PC-3 (cell line): ENCODE results near the gene HGS.

Source experiments
- CTCF ChIP-seq: fragments of 300-600 bp; sonication (generic); conservative IDR thresholded peaks from 2 replicates; pipeline ENCODE4 v1.5.1; 2017; ENCODE audit warnings: antibody characterized with exemption, low read depth, mild to moderate bottlenecking, low read length
- EZH2 ChIP-seq: fragments of 300-600 bp; sonication (generic); IDR thresholded peaks from one replicate; pipeline ENCODE4 v1.6.1; 2017; ENCODE audit warnings: antibody characterized with exemption, mild to moderate bottlenecking, low read length; ENCODE audit not compliant: unreplicated experiment
- EZH2phosphoT487 ChIP-seq: fragments of 300-600 bp; sonication (generic); IDR thresholded peaks from 2 replicates; pipeline ENCODE4 v1.6.1; 2018; ENCODE audit warnings: mild to moderate bottlenecking, antibody characterized with exemption, low read length, borderline replicate concordance

DNA sequence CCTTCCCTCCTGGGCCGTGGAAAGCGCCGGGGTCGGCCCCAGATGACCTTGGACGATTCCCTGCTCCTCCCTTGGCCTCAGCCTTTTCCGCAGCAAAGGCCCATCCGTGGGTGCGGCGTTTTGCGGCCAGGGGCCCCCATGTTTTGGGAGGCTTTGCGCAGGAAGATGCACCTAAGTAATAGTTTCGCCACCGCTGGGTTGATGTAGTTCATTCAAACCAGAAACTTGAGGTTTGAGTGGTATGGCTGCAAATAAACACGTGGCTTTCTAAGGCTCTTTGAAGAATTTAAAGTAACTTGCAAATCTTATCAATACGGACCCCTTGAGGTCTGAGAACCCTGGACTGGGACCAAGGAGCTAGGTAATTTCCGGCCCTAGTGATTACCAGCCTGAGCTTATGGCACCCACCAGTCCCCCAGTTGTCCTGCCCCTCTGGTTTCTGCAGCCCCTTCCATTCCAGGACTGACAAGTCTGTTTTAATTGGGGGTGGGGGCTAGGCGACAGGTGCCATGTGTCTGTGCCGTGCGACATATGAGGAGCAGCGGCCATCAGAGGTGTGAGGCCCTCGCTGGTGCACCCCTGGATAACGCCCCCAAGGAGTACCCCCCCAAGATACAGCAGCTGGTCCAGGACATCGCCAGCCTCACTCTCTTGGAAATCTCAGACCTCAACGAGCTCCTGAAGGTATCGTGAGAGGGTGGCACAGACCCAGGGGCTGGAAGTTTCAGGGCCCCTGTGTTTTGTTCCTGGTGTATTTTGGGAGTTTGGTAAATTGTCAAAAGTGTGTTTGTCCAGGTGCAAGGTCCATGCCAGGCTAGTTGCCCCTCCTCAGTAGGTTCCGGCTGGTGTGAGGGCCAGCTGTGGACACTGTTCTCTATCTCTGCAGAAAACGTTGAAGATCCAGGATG lies 20.2 kb downstream of the HGS start:
- TF ChIP-seq CTCF (no peak), EZH2 (no peak), EZH2phosphoT487 (no peak)
